H1 (cell line): ENCODE data around the gene RABGGTA. TPM values are rescaled to one million over a fixed set of nuclear protein-coding genes. Genes with fewer than 3 reads are reported as not detected.

Source experiments
- CTCF ChIA-PET: fragments of 300-600 bp; sonication (Branson Sonifier 250); formaldehyde crosslinking; loops from one replicate; lab custom pipeline; 2021; ENCODE audit not compliant: partially characterized antibody; lab: Charles Lee
- POLR2A ChIA-PET: fragments of 300-600 bp; sonication (Branson Sonifier 250); formaldehyde crosslinking; loops from one replicate; lab custom pipeline; 2021; ENCODE audit warnings: inconsistent platforms; ENCODE audit not compliant: partially characterized antibody; lab: Charles Lee
- DNase-seq, 2 experiments: peaks; one replicate each; pipeline versions ENCODE4 v3.0.0 to v3.0.0-alpha.2; 2010 to 2022; ENCODE audit warnings: low spot score in 2 of 2, low read depth in 1 of 2, mixed read lengths in 1 of 2
- FAIRE-seq: peaks from 2 replicates; lab custom pipeline; 2011; peaks lifted over from hg19 to GRCh38; lab: Jason Lieb, UNC
- H2AFZ ChIP-seq: 2 replicates; pipeline ENCODE4 v1.8.1; 2012; ENCODE audit warnings: low read length, inconsistent platforms
- H2AK5ac ChIP-seq: 2 replicates; pipeline ENCODE4 v1.6.1; 2013; ENCODE audit warnings: low read depth, low read length
- H2BK120ac ChIP-seq: replicated peaks from 2 replicates; pipeline ENCODE3; 2013; ENCODE audit warnings: low read depth, low read length, inconsistent platforms
- H2BK12ac ChIP-seq: 2 replicates; pipeline ENCODE4 v1.6.1; 2013; ENCODE audit warnings: low read depth, low read length
- H2BK15ac ChIP-seq: 2 replicates; pipeline ENCODE4 v1.6.1; 2013; ENCODE audit warnings: low read length
- H2BK20ac ChIP-seq: 2 replicates; pipeline ENCODE4 v1.6.1; 2013; ENCODE audit warnings: low read length
- H2BK5ac ChIP-seq: 2 replicates; pipeline ENCODE4 v1.6.1; 2013; ENCODE audit warnings: low read depth, low read length
- H3K14ac ChIP-seq: 2 replicates; pipeline ENCODE4 v1.6.1; 2013; ENCODE audit warnings: inconsistent platforms; ENCODE audit not compliant: insufficient read length
- H3K18ac ChIP-seq: 2 replicates; pipeline ENCODE4 v1.6.1; 2013; ENCODE audit warnings: low read length; ENCODE audit errors: extremely low read depth
- H3K23ac ChIP-seq: 2 replicates; pipeline ENCODE4 v1.6.1; 2013; ENCODE audit warnings: inconsistent platforms; ENCODE audit not compliant: insufficient read length
- H3K23me2 ChIP-seq: 2 replicates; pipeline ENCODE4 v1.6.1; 2013; ENCODE audit warnings: low read depth, low read length
- H3K27ac ChIP-seq: 2 replicates; pipeline ENCODE4 v1.6.1; 2011; ENCODE audit warnings: low read depth, low read length, inconsistent platforms
- H3K27me3 ChIP-seq, 4 experiments: replicated peaks in 1 of 4; 1 replicate in 1 of 4; 2 replicates in 3 of 4; pipeline versions ENCODE4 v1.6.1 to v1.8.1; 2011 to 2013; ENCODE audit warnings: low read length in 3 of 4, mild to moderate bottlenecking in 3 of 4, inconsistent platforms in 2 of 4, mixed read lengths in 2 of 4, moderate library complexity in 1 of 4; ENCODE audit not compliant: control insufficient read depth in 3 of 4, insufficient read depth in 3 of 4; ENCODE audit errors: extremely low read depth in 1 of 4
- H3K36me3 ChIP-seq, 4 experiments: 2 replicates each; pipeline versions ENCODE4 v1.6.1 to v1.8.1; 2011 to 2013; ENCODE audit warnings: mild to moderate bottlenecking in 4 of 4, low read length in 3 of 4, moderate library complexity in 2 of 4, control low read depth in 1 of 4, inconsistent platforms in 1 of 4; ENCODE audit not compliant: insufficient read depth in 4 of 4, control insufficient read depth in 2 of 4
- H3K4ac ChIP-seq: replicated peaks from 2 replicates; pipeline ENCODE3; 2013; ENCODE audit warnings: low read length, low read depth, mixed read lengths, inconsistent platforms; ENCODE audit not compliant: insufficient read length
- H3K4me1 ChIP-seq, 4 experiments: replicated peaks in 1 of 4; 1 replicate in 1 of 4; 2 replicates in 3 of 4; pipeline versions ENCODE4 v1.6.1 to v1.8.1; 2011 to 2013; ENCODE audit warnings: low read length in 3 of 4, inconsistent platforms in 2 of 4, mixed read lengths in 1 of 4; ENCODE audit not compliant: insufficient read depth in 4 of 4, control insufficient read depth in 3 of 4
- H3K4me2 ChIP-seq, 2 experiments: 2 replicates each; pipeline versions ENCODE4 v1.6.1 to v1.8.1; 2011 to 2013; ENCODE audit warnings: low read depth in 2 of 2, low read length in 2 of 2, control low read depth in 1 of 2, inconsistent platforms in 1 of 2, mild to moderate bottlenecking in 1 of 2; ENCODE audit not compliant: insufficient read depth in 1 of 2
- H3K4me3 ChIP-seq, 4 experiments: fragments of 200-600, 300-600 bp in 1 of 4; sonication (generic), shearing (Covaris generic), sonication (Bioruptor Twin) in 1 of 4; 2 replicates each; pipeline versions ENCODE4 v1.5.1 to v1.8.1; 2011 to 2016; ENCODE audit warnings: low read length in 4 of 4, low read depth in 3 of 4, control low read depth in 2 of 4, inconsistent platforms in 2 of 4, mild to moderate bottlenecking in 2 of 4, mixed read lengths in 1 of 4, moderate library complexity in 1 of 4; ENCODE audit not compliant: insufficient read depth in 2 of 4; ENCODE audit errors: extremely low read depth in 1 of 4
- H3K56ac ChIP-seq: replicated peaks from 2 replicates; pipeline ENCODE3; 2013; ENCODE audit warnings: low read depth, mild to moderate bottlenecking, mixed read lengths, low read length, inconsistent platforms; ENCODE audit not compliant: insufficient read length
- H3K79me1 ChIP-seq: 2 replicates; pipeline ENCODE4 v1.6.1; 2013; ENCODE audit warnings: low read depth, low read length, control low read depth
- H3K79me2 ChIP-seq, 2 experiments: 2 replicates each; pipeline versions ENCODE4 v1.6.1 to v1.8.1; 2012 to 2013; ENCODE audit warnings: low read length in 2 of 2, mild to moderate bottlenecking in 2 of 2, inconsistent platforms in 1 of 2; ENCODE audit not compliant: insufficient read depth in 2 of 2, control insufficient read depth in 1 of 2
- H3K9ac ChIP-seq, 4 experiments: replicated peaks in 1 of 4; 1 replicate in 1 of 4; 2 replicates in 3 of 4; pipeline versions ENCODE4 v1.6.1 to v1.8.1; 2011 to 2013; ENCODE audit warnings: low read depth in 3 of 4, low read length in 3 of 4, control low read depth in 2 of 4, mild to moderate bottlenecking in 2 of 4, moderate library complexity in 2 of 4, inconsistent platforms in 1 of 4; ENCODE audit errors: extremely low read depth in 1 of 4
- H3K9me3 ChIP-seq, 2 experiments: 2 replicates each; pipeline versions ENCODE4 v1.6.1 to v1.8.1; 2012 to 2013; ENCODE audit warnings: mild to moderate bottlenecking in 2 of 2, moderate library complexity in 2 of 2, control low read depth in 1 of 2, inconsistent platforms in 1 of 2, low read depth in 1 of 2, low read length in 1 of 2, mixed read lengths in 1 of 2; ENCODE audit not compliant: insufficient read depth in 2 of 2
- H4K20me1 ChIP-seq, 2 experiments: replicated peaks in 1 of 2; 2 replicates each; pipeline versions ENCODE3 to v1.8.1; 2011 to 2013; ENCODE audit warnings: inconsistent platforms in 2 of 2, low read length in 2 of 2, mild to moderate bottlenecking in 1 of 2; ENCODE audit not compliant: insufficient read depth in 2 of 2, control insufficient read depth in 1 of 2
- H4K5ac ChIP-seq: 2 replicates; pipeline ENCODE4 v1.6.1; 2013; ENCODE audit warnings: low read length, low read depth, mixed read lengths, inconsistent platforms; ENCODE audit not compliant: insufficient read length
- H4K8ac ChIP-seq: 2 replicates; pipeline ENCODE4 v1.8.0; 2013; ENCODE audit warnings: mild to moderate bottlenecking, moderate library complexity, low read length, inconsistent platforms; ENCODE audit not compliant: insufficient read depth; ENCODE audit errors: extremely low read depth
- H4K91ac ChIP-seq: replicated peaks from 2 replicates; pipeline ENCODE3; 2013; ENCODE audit warnings: low read length, mixed read lengths, inconsistent platforms; ENCODE audit not compliant: insufficient read length
- FOSL1 ChIP-seq: IDR thresholded peaks from 2 replicates; pipeline ENCODE4 v1.6.1; 2011; ENCODE audit warnings: mild to moderate bottlenecking, low read depth, low read length, moderate library complexity; ENCODE audit not compliant: insufficient read depth
- NRF1 ChIP-seq: IDR thresholded peaks from 2 replicates; pipeline ENCODE4 v1.6.1; 2011; ENCODE audit warnings: mild to moderate bottlenecking, low read depth, low read length, improper control_type of control experiment
- POLR2AphosphoS5 ChIP-seq: IDR thresholded peaks from 2 replicates; pipeline ENCODE4 v1.6.1; 2011; ENCODE audit warnings: low read depth, low read length
- SIRT6 ChIP-seq: IDR thresholded peaks from one replicate; pipeline ENCODE4 v1.7.1; 2012; ENCODE audit warnings: low read length, inconsistent platforms
- SP1 ChIP-seq: IDR thresholded peaks from 2 replicates; pipeline ENCODE4 v1.6.1; 2011; ENCODE audit warnings: low read depth, low read length
- TEAD4 ChIP-seq: IDR thresholded peaks from 2 replicates; pipeline ENCODE4 v1.6.1; 2012; ENCODE audit warnings: low read depth, low read length, inconsistent platforms, mixed read lengths
- WGBS, 2 experiments: shearing (Covaris generic) in 1 of 2; methylation state at CpG; one replicate each; pipeline versions ENCODE4 v1.1.6 to v1.1.7; 2013 to 2015; ENCODE audit warnings: low lambda C conversion rate in 2 of 2, mixed read lengths in 2 of 2, inconsistent platforms in 1 of 2, low coverage in 1 of 2, missing lambda C conversion rate in 1 of 2; ENCODE audit not compliant: insufficient replicate concordance in 2 of 2, insufficient coverage in 1 of 2, insufficient read length in 1 of 2; ENCODE audit errors: extremely low coverage in 1 of 2, missing lambda C conversion rate in 1 of 2; 5-methylcytosine and 5-hydroxymethylcytosine counted together
- polyA plus RNA-seq, 7 experiments: library from polyadenylated mRNA; depleted of rRNA in 3 of 7; stranded (reverse) in 5 of 7; unstranded in 2 of 7; fragments of >200 nt in 5 of 7; fragments of 200-250 nt in 2 of 7; gene quantifications; 1 replicate in 5 of 7; 2 replicates in 1 of 7; 4 replicates in 1 of 7; pipeline versions ENCODE4 v1.2.1 to v1.2.3, GENCODE V29; 2011 to 2013; ENCODE audit warnings: missing spikeins in 2 of 7, mixed read lengths in 2 of 7
- total RNA-seq: library from RNA; stranded (reverse); fragmentation: NEBNext Ultra II Directional; extraction: Animal tissue kit (Norgen Biotek cat#: 25700); gene quantifications from 2 replicates; pipeline ENCODE4 v1.2.1, GENCODE V29; 2021

Gene RABGGTA
- total and polyA plus RNA-seq, 2 of the 8 experiments (the other 6 are each of a cell fraction or from before 2014, with no cell fraction given): 16.0 to 49.8 TPM

- no peak overlapping the region for H4K5ac ChIP-seq
- H3K4me3 ChIP-seq: no peak overlapping the region
- POLR2A ChIA-PET: interaction anchor here (1.0 to 1.8 kb wide), 6 partner anchors 13 to 49 kb away, joined by 3 to 4 read pairs (median 3); partner anchors contain the start of genes CIDEB, DHRS1, NOP9 and TINF2
- no peak overlapping the region for H2BK12ac ChIP-seq
- H3K27me3 ChIP-seq: no peaks in the 10 kb centered on the region
- no peak overlapping the region for H3K4me2 ChIP-seq
- DNase-seq: no peak
- no peak overlapping the region for H3K14ac ChIP-seq
- no peak overlapping the region for H3K23ac ChIP-seq
- TF ChIP-seq POLR2AphosphoS5 (no peak), NRF1 (no peak), FOSL1 (no peak), TEAD4 (no peak), SP1 (no peak), SIRT6 (no peak)
- H4K20me1 ChIP-seq: peaks cover 0 to 3% of the 10 kb centered on the region in 2 experiments
- FAIRE-seq: no peak
- H3K56ac ChIP-seq: no peak overlapping the region
- H2BK120ac ChIP-seq: no peak overlapping the region
- no peak overlapping the region for H2AFZ ChIP-seq
- H2BK20ac ChIP-seq: no peak overlapping the region
- no peaks in the 10 kb centered on the region for H3K23me2 ChIP-seq
- peaks cover 0 to 8% (median 0%) of the 10 kb centered on the region in 4 experiments; a peak in 1 of 8 replicates for H3K36me3 ChIP-seq
- no peak overlapping the region for H2BK5ac ChIP-seq
- H3K9me3 ChIP-seq: no peaks in the 10 kb centered on the region
- H4K8ac ChIP-seq: no peak overlapping the region
- no peak overlapping the region for H3K18ac ChIP-seq
- no peaks in the 10 kb centered on the region; the same call in 1 of the 2 replicates for H3K79me1 ChIP-seq
- no peak overlapping the region for H3K27ac ChIP-seq
- H3K79me2 ChIP-seq: no peaks in the 10 kb centered on the region
- H4K91ac ChIP-seq: no peak overlapping the region
- H2BK15ac ChIP-seq: no peak overlapping the region
- 89% methylated on average over 5 of the region's 5 CpGs; no CpG with 5 or more reads in 1 of the 2 experiments for WGBS, 2 experiments
- H3K9ac ChIP-seq: no peak overlapping the region
- H3K4ac ChIP-seq: no peak overlapping the region
- H2AK5ac ChIP-seq: no peak overlapping the region
- CTCF ChIA-PET: interaction anchor here (0.9 to 11.5 kb wide), 5 partner anchors 11 to 43 kb away, joined by 3 to 137 read pairs (median 44); partner anchors contain the start of genes CIDEB, DHRS1, LTB4R2 and NOP9
- no peaks in the 10 kb centered on the region for H3K4me1 ChIP-seq
Observed at GRCh38 chr14:24286996-24287395, 15.6 kb upstream of the RABGGTA start.
